ENCODE data around the gene USP3. TPM values are rescaled to one million over a fixed set of nuclear protein-coding genes. Genes with fewer than 3 reads are reported as not detected.

USP3 gene
- total RNA-seq, 2 donors from 2014 or later, result 57.6 to 74.2 TPM

DNA sequence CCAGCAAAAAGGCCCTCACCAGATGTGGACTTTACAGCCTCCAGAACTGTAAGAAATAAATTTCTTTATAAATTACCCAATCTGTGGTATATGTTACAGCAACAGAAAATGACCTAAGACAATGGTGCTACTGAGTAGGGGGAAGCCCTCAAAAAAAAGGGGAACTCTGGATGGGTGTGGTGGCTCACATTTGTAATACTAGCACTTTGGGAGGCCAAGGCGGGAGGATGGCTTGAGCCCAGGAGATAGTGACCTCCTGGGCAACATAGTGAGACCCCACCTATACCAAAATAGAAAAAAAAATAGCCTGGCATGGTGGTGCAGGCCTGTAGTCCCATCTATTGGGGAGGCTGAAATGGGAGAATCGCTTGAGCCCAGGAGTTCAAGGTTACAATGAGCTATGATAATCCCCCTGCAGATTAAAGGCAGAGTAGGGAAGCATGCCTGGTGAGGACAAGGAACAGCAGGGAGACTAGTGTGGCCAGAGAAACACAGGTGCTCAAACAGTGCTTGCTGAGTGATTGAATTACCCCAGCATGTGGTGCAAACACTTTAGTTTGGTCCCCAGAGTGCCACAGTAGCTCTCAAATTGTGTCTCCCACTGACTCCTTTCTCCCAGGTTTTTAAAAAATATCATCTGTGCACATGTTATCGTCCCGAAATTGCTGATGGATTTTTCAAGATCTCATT lies 13.9 kb upstream of the USP3 start:
- no peak overlapping the region for H3K27ac ChIP-seq
- DNase-seq, result no peak
- H3K27me3 ChIP-seq, result no peaks in the 10 kb centered on the region
- H3K4me1 ChIP-seq, result no peaks in the 10 kb centered on the region
- H3K4me3 ChIP-seq, result no peak overlapping the region
- no peak overlapping the region for H3K9ac ChIP-seq (ENCODE audit: low read depth in 2 of 2, low read length in 2 of 2)
- TF ChIP-seq, protein P1, sequence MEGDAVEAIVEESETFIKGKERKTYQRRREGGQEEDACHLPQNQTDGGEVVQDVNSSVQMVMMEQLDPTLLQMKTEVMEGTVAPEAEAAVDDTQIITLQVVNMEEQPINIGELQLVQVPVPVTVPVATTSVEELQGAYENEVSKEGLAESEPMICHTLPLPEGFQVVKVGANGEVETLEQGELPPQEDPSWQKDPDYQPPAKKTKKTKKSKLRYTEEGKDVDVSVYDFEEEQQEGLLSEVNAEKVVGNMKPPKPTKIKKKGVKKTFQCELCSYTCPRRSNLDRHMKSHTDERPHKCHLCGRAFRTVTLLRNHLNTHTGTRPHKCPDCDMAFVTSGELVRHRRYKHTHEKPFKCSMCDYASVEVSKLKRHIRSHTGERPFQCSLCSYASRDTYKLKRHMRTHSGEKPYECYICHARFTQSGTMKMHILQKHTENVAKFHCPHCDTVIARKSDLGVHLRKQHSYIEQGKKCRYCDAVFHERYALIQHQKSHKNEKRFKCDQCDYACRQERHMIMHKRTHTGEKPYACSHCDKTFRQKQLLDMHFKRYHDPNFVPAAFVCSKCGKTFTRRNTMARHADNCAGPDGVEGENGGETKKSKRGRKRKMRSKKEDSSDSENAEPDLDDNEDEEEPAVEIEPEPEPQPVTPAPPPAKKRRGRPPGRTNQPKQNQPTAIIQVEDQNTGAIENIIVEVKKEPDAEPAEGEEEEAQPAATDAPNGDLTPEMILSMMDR (IDR thresholded peaks at IDR 0.05), result no peak
- no peaks in the 10 kb centered on the region for H3K9me3 ChIP-seq
- intact Hi-C loops (cut with DNase I), result no loop called here
- no peaks in the 10 kb centered on the region for H3K36me3 ChIP-seq

DNA sequence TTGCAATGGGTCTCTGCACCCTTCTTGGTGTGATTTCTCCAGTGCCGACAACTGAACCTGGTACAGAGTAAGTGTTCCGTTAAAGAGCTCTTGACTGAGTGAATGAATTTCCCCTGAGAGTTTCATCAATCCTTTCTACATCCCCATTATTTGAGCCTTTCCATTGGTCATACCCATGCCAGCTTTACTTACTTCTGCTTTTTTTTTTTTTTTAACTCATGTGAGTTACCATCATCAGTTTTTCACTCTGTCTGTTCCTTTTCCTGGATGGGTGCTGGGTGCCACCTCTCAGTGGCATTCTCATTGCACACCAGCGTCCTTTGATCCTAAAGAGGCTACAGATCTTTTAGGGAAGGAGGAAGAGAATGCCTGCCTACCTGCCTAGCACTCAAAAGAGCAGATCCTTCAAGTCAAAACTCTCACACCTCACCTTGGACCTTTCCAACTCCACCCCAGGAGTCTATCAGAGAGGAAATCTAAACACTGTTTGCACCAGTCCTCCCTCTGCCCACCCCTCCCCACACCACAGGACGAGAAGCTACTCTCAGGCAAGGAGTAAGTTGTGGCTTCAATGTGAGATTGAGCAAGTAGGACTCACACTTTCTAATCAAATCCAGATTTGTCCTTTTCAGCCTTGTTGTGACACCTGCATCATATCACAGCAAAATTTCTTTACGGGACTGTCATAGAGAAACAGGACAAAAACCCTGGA lies 13.1 kb upstream of the USP3 start:
- Histone ChIP-seq H3K27ac (no peak overlapping the region), H3K9me3 (no peaks in the 10 kb centered on the region), H3K4me3 (no peak overlapping the region), H3K4me1 (no peaks in the 10 kb centered on the region), H3K27me3 (no peaks in the 10 kb centered on the region), H3K36me3 (no peaks in the 10 kb centered on the region), H3K9ac (ENCODE audit: low read depth in 2 of 2, low read length in 2 of 2) (no peak overlapping the region)
- no peak for DNase-seq
- intact Hi-C loops (cut with DNase I), result no loop called here
- TF ChIP-seq, protein P1 (IDR thresholded peaks at IDR 0.05), result no peak

DNA sequence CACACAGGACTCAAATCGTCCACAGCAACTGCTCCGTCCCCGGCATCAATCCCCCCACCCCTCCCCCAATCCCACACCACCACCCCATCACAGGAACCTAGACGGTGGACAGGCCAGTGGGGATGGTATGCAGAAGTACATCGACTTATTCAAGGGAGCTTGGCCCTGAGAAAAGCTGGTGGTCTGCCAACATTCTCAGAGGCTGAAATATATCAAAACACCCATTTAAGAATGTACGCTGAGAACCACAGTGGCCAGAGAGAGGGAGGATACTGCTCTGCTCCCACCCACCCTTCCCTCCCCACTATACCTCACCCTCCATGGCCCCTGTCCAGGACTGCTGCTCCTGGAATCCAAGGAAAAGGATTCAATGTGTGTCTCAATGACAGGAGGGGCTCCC lies 12.4 kb upstream of the USP3 start:
- no peak overlapping the region for H3K9ac ChIP-seq (ENCODE audit: low read depth in 2 of 2, low read length in 2 of 2)
- no peak overlapping the region for H3K4me3 ChIP-seq
- H3K27ac ChIP-seq, result no peak overlapping the region
- TF ChIP-seq, protein P1 (IDR thresholded peaks at IDR 0.05), result no peak
- H3K4me1 ChIP-seq, result no peaks in the 10 kb centered on the region
- no peaks in the 10 kb centered on the region for H3K36me3 ChIP-seq
- intact Hi-C loops (cut with DNase I), result no loop called here
- H3K9me3 ChIP-seq, result no peaks in the 10 kb centered on the region
- no peaks in the 10 kb centered on the region for H3K27me3 ChIP-seq
- no peak for DNase-seq

DNA sequence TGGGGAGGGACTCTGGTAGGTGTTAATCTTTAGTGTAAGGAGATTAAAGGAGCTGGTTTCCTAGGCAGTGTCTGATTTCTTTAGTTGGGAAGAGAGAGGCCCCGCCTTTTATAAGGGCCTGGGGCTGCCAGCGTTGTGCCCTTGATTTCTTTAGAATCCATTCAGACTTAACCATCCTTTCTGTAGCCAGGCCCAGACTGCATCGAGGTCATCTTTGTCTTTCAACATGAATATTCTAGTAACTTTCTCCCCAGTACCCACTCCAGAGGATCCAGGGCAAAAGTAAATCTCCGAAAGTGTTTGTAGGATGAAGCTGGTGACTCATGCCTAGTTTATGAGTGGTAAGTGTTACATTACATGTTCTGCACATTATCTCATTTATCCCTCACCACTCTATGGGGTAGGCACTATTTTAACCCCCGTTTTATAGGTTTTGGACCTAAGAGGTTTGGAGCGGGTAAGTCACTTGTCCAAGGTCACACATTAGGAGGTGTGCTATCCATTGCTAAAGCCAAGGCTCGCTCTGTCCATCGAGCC lies 11.8 kb upstream of the USP3 start:
- Histone ChIP-seq H3K4me1 (no peaks in the 10 kb centered on the region), H3K27me3 (no peaks in the 10 kb centered on the region), H3K9ac (ENCODE audit: low read depth in 2 of 2, low read length in 2 of 2) (no peak overlapping the region), H3K9me3 (no peaks in the 10 kb centered on the region), H3K36me3 (no peaks in the 10 kb centered on the region), H3K27ac (no peak overlapping the region), H3K4me3 (no peak overlapping the region)
- intact Hi-C loops (cut with DNase I), result no loop called here
- TF ChIP-seq, protein P1 (IDR thresholded peaks at IDR 0.05), result no peak
- DNase-seq, result no peak

DNA sequence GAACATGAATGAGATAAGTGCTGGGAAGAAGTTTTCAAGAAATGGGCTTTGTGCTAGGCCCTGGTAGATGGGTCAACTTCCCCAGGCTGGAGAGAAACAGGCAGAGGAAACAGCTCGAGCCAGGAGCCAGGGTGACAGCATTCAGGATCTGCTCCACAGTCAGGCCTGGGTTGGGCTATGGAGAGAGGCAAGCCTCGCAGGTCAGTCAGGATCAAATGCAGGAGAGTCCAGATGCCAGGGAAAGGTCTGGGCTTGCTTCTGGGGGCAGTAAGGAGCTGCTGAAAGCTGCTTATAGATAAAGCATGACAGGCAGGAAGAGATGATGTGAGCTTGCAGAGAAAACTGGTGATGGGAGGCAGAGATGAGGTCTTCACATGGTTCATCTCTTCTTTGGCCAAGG lies 11.0 kb upstream of the USP3 start:
- Histone ChIP-seq H3K36me3 (no peaks in the 10 kb centered on the region), H3K27ac (no peak overlapping the region), H3K9ac (ENCODE audit: low read depth in 2 of 2, low read length in 2 of 2) (no peak overlapping the region), H3K4me1 (no peaks in the 10 kb centered on the region), H3K9me3 (no peaks in the 10 kb centered on the region), H3K4me3 (no peak overlapping the region), H3K27me3 (no peaks in the 10 kb centered on the region)
- intact Hi-C loops (cut with DNase I), result no loop called here
- TF ChIP-seq, protein P1 (IDR thresholded peaks at IDR 0.05), result no peak
- DNase-seq, result no peak
